Putamen (tissue), 1 donor: ENCODE results near the gene MYPN.
A peak's percentile ranks its signal among the peaks of the same experiment; 100 is the strongest.
"Not testable (repeated sequence)": the region's sequence is repeated elsewhere in the genome, so short reads cannot be mapped to it uniquely, and the experiment has no call there.

Experiments
- DNase-seq: peaks from one replicate; pipeline ENCODE4 v3.0.0-alpha.2; 2016; ENCODE audit warnings: low spot score

MYPN gene

GRCh38 chr10:68135922-68136792 lies 26.9 kb downstream of the MYPN start:
- no peak for DNase-seq

DNA sequence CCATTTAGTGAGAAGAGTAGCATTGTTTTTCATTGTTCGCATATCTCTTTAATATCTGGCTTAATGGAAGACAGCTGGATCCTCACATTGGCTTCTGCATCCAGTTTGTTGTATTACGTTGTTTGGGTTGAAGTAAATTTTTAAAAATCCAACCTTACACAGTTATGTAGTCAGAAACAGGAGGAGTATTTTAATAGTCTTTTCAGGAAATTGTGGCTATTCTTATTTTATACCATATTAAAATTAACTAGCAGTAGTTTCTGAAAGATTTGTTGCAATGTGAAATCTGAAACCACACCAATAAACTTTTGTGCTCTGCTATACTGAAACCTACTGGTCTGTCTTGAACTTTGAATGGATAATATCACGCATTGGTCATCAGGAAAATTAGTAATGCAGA lies 27.9 kb downstream of the MYPN start:
- no peak for DNase-seq

- DNase-seq = no peak
These were observed 29.2 kb downstream of the MYPN start for GRCh38 chr10:68138526-68138925.

DNA sequence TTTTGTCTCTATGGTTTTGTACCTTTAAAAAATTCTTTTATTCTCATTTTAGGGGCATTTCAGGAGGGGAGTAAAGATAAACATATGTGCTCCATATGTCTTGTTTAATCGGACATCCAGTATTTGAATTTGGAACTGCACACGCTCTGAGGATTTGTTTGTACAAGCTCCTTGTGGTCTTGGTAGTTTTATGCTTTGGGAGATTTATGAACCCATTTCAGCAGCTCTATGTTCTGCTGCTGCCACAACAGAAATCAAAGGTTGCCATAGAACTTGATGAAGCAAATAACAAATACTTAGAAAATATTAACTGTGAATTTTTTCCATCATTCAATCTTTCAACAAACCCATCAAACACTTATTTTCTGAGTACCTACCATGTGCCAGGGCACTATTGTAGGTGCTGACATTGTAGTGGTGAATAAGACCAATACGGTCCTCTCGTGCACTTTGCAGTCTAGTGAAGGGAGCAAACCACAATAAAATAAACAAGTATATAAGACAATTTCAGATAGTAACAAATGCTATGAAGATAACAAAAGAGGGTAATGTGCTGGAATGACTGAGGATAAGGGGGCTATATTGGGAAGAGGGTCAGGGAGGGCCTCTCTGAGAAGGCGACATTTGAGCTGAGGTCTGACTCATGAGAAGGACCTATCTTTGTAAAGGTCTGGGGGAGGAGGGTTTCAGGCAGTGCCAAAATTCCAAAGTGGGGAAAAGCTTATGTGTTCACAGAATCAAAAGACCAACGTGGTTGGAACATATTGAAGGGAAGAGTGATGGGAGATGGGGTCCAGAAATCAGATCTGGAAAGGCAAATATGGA lies 30.4 kb downstream of the MYPN start:
- DNase-seq = no peak

- no peak for DNase-seq
These were observed 33.5 kb downstream of the MYPN start for GRCh38 chr10:68142761-68143160.

DNA sequence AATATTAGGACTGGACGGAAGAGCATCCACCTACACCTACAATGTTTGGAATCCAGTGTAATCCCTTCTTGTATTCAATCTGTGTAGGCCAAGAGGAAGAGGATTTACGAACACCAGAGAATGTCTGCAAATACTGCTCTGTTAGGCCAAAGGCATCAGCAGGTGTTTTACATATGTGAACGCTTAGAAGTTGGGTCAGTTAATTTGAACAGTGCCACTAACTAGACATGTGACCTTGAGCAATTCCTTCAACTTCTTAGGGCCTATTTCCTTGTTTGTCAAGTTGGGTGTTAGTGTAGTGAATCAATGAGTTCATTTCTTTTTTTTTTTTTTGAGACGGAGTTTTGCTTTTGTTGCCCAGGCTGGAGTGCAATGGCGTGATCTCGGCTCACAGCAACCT lies 35.4 kb downstream of the MYPN start:
- no peak for DNase-seq

DNA sequence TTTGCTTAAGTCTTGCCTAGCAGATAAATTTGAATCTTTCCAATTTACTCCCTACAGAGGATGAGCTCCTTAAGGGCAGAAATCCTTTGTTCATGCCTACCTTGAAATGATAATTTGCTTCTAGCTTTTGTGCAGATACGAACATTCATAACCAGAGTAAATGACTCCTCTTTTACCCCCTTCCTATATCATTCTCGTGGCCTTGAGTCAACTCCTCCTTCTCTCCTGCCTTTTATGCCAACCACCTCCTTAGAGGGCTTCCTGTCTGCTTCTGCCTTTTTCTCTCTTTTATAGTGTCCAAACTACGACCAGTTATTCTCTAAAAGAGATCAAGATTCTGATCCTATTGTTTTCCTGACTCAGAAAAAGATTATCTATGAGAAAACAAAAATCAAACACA lies 36.4 kb downstream of the MYPN start:
- no peak for DNase-seq

DNA sequence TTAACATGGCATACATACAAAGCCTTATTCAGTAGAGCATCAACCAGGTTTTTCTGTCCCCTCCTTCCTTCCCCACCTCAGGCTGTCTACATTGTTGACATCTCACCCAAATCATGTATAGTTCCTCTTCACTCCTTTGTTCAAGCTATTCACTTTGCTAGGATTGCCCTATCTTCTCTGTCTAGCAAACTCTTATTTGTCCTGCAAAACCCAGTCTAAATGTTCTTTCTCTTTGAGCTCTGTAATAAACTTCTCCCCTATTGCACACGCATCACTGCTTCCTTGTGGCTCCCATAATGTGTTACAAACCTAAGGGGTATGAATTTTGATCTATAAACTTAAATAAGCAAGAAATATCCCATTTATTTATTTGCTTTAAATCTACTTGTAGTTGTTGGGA lies 36.8 kb downstream of the MYPN start:
- no peak for DNase-seq

- DNase-seq = no peak
These were observed 42.2 kb downstream of the MYPN start for GRCh38 chr10:68151453-68151852.

GRCh38 chr10:68153473-68154210 lies 44.4 kb downstream of the MYPN start:
- peak; percentile 68 for DNase-seq

- peak; percentile 26 for DNase-seq
These were observed 44.9 kb downstream of the MYPN start for GRCh38 chr10:68154211-68154497.

DNA sequence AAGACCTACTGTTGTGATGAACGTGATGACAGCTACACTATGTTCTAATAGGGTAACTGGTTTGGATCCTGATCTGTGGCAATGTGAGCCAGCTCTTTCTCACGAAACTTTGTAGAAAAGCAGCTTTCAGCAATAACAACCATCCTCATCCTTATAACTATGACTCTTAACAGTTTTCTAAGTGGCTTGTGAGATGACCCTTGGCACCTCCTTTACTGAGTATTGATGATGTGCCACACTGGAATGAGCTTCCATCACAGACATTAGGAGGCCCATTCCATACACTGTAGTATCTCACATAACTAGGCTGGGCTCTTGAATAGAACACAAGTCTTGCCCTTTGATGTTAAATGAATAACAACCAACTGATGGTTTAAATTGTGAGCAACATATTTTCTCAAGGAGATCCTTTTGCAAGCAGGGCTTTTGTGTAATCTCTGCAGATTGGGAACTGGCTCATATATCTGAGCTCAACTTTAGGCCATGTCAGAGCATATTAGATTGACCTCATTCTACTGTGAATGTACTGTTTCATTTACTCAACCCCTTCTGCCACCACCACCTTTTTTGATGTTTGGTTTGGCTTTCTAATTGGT lies 46.4 kb downstream of the MYPN start:
- DNase-seq = no peak

- peak; percentile 57 for DNase-seq
These were observed 47.3 kb downstream of the MYPN start for GRCh38 chr10:68156373-68157185.

GRCh38 chr10:68157522-68157921 lies 48.2 kb downstream of the MYPN start:
- DNase-seq = not testable (repeated sequence)

DNA sequence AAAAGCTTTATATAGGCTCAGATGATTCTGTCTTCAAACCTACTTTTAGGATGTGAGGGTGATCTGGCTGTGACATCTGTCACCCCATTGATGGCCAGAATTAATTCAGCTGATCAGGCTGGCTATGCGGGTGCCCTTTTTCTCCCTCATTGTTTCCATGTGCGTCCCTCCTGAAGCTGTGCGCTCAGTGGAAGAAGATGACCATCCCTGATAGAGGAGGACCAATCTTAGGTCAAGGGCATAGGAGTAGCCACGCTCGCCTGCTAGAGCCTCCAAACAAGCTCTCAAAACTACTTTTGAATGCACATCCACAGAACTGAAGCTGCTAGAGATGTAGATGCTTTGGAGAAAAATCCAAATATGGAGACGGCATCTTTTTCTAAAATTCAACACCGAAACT lies 48.7 kb downstream of the MYPN start:
- DNase-seq = no peak

GRCh38 chr10:68163735-68164134 lies 54.4 kb downstream of the MYPN start:
- DNase-seq = no peak

GRCh38 chr10:68165643-68166042 lies 56.4 kb downstream of the MYPN start:
- DNase-seq = no peak

DNA sequence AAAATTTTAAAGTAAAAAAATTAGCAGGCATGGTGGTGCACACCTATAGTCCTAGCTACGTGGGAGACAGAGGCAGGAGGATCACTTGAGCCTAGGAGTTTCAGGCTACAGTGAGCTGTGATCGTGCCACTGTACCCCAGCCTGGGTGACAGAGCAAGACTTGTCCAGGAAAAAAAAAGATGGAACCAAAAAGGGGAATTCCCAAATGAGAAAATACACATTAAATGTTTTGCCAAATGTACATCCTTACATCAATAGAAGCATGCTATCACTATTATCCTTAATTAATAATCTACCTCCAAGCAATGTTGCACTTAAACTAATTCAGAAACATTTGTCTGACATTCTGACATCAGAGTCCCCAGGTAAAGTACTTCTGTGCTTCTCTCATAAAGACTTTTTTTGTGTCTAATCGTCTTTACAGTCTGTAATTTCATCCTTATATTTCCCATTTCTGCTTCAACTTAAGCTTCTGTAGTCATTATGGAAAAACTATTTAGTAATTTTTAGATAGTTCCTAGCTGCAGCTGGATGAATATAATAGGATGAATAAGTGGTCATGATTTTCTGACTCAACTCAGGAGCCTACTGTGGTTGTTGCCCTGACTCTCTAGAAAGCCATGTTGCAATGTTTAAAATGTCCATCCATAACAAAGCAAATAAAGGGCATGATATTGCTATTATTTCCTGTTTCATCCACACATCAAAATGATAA lies 57.7 kb downstream of the MYPN start:
- DNase-seq = no peak

DNA sequence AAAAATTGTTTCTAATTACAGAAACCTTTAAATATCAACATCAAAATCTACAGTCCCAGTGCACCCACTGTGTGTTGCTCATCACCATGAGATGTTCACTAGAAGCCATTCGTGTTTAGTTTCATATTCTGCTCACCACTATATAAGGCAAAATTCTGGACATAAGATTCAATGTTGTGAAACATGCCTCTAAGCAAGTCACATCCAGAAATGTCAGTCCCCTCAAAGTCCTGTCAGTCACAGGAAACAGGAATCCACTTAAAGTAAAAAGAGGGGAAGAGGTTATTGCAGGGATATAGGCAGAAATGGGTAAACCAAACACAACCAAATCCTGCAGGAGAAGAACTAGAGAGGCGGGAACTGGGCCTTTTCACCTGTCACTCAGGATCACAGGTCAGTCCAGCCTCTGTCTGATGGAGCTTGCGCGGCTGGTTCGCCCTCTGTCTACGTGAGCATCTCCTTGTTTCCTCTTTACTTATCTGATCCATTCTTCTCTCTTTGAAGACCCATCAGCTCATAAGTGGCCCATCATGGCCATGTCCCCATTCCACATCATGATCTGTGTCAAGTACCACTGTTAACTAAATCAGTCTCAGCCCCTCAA lies 58.4 kb downstream of the MYPN start:
- no peak for DNase-seq

DNA sequence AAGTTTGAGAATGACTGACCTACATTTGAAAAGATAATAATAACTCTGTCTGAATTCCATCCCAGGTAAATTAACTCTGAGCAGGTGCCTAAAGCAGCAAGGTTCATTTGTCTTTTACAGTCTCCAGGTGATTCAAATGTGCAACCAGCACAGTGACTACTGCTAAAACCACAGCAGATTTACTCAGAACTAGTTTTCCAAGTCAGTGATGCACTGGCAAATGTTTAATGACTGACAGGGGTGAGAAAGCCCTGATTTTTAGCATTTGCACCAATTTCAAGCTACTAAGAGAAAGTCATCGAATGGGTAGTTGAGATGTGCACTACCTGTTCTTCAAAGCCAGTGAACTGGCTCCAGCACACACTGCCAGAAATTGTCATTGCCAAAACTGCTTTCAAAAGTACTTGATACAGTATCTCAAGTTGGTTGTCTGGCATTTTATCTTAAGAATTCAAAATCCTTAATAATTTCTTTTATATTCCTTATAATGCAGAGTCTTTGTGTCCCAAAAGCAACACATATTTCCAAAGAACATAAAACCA lies 62.3 kb downstream of the MYPN start:
- DNase-seq = no peak
